Hypothalamus (tissue), 51 donors: Measurements from ENCODE around the gene FAM241A.
"Not testable (repeated sequence)": the region's sequence is repeated elsewhere in the genome, so short reads cannot be mapped to it uniquely, and the experiment has no call there.

Experiments used
- DNase-seq, 51 donors: peaks; one replicate each; lab custom pipeline; 2025; lab: John Stamatoyannopoulos, UW

Gene FAM241A

GRCh38 chr4:112145326-112145789 lies at the start of gene FAM241A:
FAM241A (plus strand) TSS chr4:112145454; CDS start chr4:112145581, 127 bp downstream.
- DNase-seq, result peak; percentile 3 to 91 (median 75)

GRCh38 chr4:112098841-112099530 lies 46.3 kb upstream of the FAM241A start:
- DNase-seq, result no peak

GRCh38 chr4:112099701-112100297 lies 45.5 kb upstream of the FAM241A start:
- peak in 2 of 51 donors; percentile 10 to 42 for DNase-seq

- DNase-seq, result no peak
Observed at GRCh38 chr4:112102875-112103370, 42.3 kb upstream of the FAM241A start.

GRCh38 chr4:112105201-112105969 lies 39.9 kb upstream of the FAM241A start:
- no peak for DNase-seq

- DNase-seq, result peak in 1 of 51 donors; percentile 0
Observed at GRCh38 chr4:112109360-112110058, 35.7 kb upstream of the FAM241A start.

- DNase-seq, result no peak
Observed at GRCh38 chr4:112110059-112110425, 35.2 kb upstream of the FAM241A start.

- DNase-seq, result no peak
Observed at GRCh38 chr4:112111306-112111705, 33.9 kb upstream of the FAM241A start.

- not testable (repeated sequence) for DNase-seq
Observed at GRCh38 chr4:112112095-112112494, 33.2 kb upstream of the FAM241A start.

GRCh38 chr4:112112590-112113170 lies 32.6 kb upstream of the FAM241A start:
- no peak for DNase-seq

- DNase-seq, result no peak
Observed at GRCh38 chr4:112113864-112114263, 31.4 kb upstream of the FAM241A start.

GRCh38 chr4:112114452-112114851 lies 30.8 kb upstream of the FAM241A start:
- DNase-seq, result no peak

- DNase-seq, result no peak
Observed at GRCh38 chr4:112118742-112119352, 26.4 kb upstream of the FAM241A start.

GRCh38 chr4:112119353-112119783 lies 25.9 kb upstream of the FAM241A start:
- DNase-seq, result no peak

GRCh38 chr4:112120021-112120420 lies 25.2 kb upstream of the FAM241A start:
- no peak for DNase-seq

GRCh38 chr4:112125416-112125815 lies 19.8 kb upstream of the FAM241A start:
- no peak for DNase-seq

GRCh38 chr4:112127048-112127637 lies 18.1 kb upstream of the FAM241A start:
- DNase-seq, result no peak

- DNase-seq, result no peak
Observed at GRCh38 chr4:112127803-112128202, 17.5 kb upstream of the FAM241A start.

- DNase-seq, result no peak
Observed at GRCh38 chr4:112128452-112128851, 16.8 kb upstream of the FAM241A start.
